ENCODE measurements around the gene PEX10. TPM values are rescaled to one million over a fixed set of nuclear protein-coding genes. Genes with fewer than 3 reads are reported as not detected.

Gene PEX10
- total and polyA plus RNA-seq, 4 donors, result 6.2 to 16.4 (median 11.8) TPM

GRCh38 chr1:2405588-2406295 lies 6.6 kb downstream of the PEX10 start:
- TF ChIP-seq RXRA (IDR thresholded peaks at IDR 0.05), result no peak
- no peak for TF ChIP-seq RAD21 (IDR thresholded peaks at IDR 0.05)
- no peak for TF ChIP-seq HNF4A (conservative IDR thresholded peaks at IDR 0.05)
- no peak for TF ChIP-seq EGR1 (IDR thresholded peaks at IDR 0.05; ENCODE audit: low read depth in 2 of 2)
- no peak for TF ChIP-seq GABPA (IDR thresholded peaks at IDR 0.05 in 1 of 2, conservative IDR thresholded peaks at IDR 0.05 in 1 of 2)
- no peak for TF ChIP-seq YY1 (IDR thresholded peaks at IDR 0.05)
- TF ChIP-seq ATF3 (IDR thresholded peaks at IDR 0.05), result no peak
- TF ChIP-seq MAX (IDR thresholded peaks at IDR 0.05), result no peak
- no peak for TF ChIP-seq CTCF (IDR thresholded peaks at IDR 0.05; ENCODE audit: low read depth, low read length, missing input control)
- TF ChIP-seq SP1 (IDR thresholded peaks at IDR 0.05), result no peak
- no peak for TF ChIP-seq ZBTB33 (IDR thresholded peaks at IDR 0.05)
- TF ChIP-seq TAF1 (conservative IDR thresholded peaks at IDR 0.05), result no peak
- TF ChIP-seq FOXA2 (IDR thresholded peaks at IDR 0.05), result no peak
- TF ChIP-seq FOXA1 (IDR thresholded peaks at IDR 0.05), result no peak
- TF ChIP-seq JUND (IDR thresholded peaks at IDR 0.05), result no peak
- TF ChIP-seq REST (IDR thresholded peaks at IDR 0.05), result no peak
- TF ChIP-seq HNF4G (IDR thresholded peaks at IDR 0.05), result no peak
- Histone ChIP-seq H3K36me3 (ENCODE audit: control insufficient read depth in 4 of 4, insufficient read depth in 3 of 4, low read depth in 1 of 4, low read length in 3 of 4) (peaks cover 8 to 46% (median 23%) of the 10 kb centered on the region in 4 donors), H3K27ac (ENCODE audit: low read depth in 1 of 2, low read length in 2 of 2) (no peak overlapping the region), H3K9me3 (ENCODE audit: control insufficient read depth in 4 of 4, low read length in 3 of 4) (no peaks in the 10 kb centered on the region), H3K27me3 (ENCODE audit: control insufficient read depth in 4 of 4, insufficient read depth in 4 of 4, low read length in 3 of 4) (no peaks in the 10 kb centered on the region), H3K9ac (ENCODE audit: low read depth in 1 of 2, low read length in 2 of 2) (no peak overlapping the region), H3K4me3 (ENCODE audit: low read depth in 1 of 3, low read length in 3 of 3) (no peak overlapping the region), H3K4me1 (ENCODE audit: control insufficient read depth in 4 of 4, insufficient read depth in 4 of 4, low read length in 3 of 4) (peaks cover 9 to 45% (median 36%) of the 10 kb centered on the region in 4 donors)
- DNase-seq (ENCODE audit: low spot score), result no peak
- 83% methylated on average over 28 of the region's 28 CpGs for WGBS
